HG03520 (cell line): ENCODE data around the gene OR4K15.
"Not testable (repeated sequence)": the region's sequence is repeated elsewhere in the genome, so short reads cannot be mapped to it uniquely, and the experiment has no call there.

Experiments
- ATAC-seq: cut with Tn5 transposase; IDR thresholded peaks from one replicate; pipeline ENCODE4 v1.9.1; 2021; ENCODE audit warnings: mild to moderate bottlenecking, moderate library complexity; ENCODE audit not compliant: unreplicated experiment

Gene OR4K15

GRCh38 chr14:19975291-19975690 is at the start of gene OR4K15:
TSS of gene OR4K15 (plus strand) at chr14:19975591. CDS start at chr14:19975591, 0 bp downstream.
- ATAC-seq = no peak

GRCh38 chr14:19930617-19931016 is 44.8 kb upstream of the OR4K15 start, which contains the start of gene OR4K1:
TSS of gene OR4K1 (plus strand) at chr14:19930917. CDS start at chr14:19935667, 4,750 bp downstream.
- ATAC-seq = no peak

- no peak for ATAC-seq
These were observed 33.7 kb upstream of the OR4K15 start for GRCh38 chr14:19941668-19942067.

GRCh38 chr14:19947413-19948090 is 27.8 kb upstream of the OR4K15 start:
- no peak for ATAC-seq

GRCh38 chr14:19949218-19949617 is 26.2 kb upstream of the OR4K15 start:
- no peak for ATAC-seq

GRCh38 chr14:19969735-19970134 is 5.7 kb upstream of the OR4K15 start:
- not testable (repeated sequence) for ATAC-seq

GRCh38 chr14:19974844-19975243 is 547 bp upstream of the OR4K15 start:
- ATAC-seq = no peak

- no peak for ATAC-seq
These were observed 18.0 kb downstream of the OR4K15 start for GRCh38 chr14:19993438-19993837.

GRCh38 chr14:20001863-20002262 is 26.5 kb downstream of the OR4K15 start, which contains the start of gene OR4Q2:
TSS of gene OR4Q2 (plus strand) at chr14:20002163.
- no peak for ATAC-seq

- ATAC-seq = no peak
These were observed 26.9 kb downstream of the OR4K15 start for GRCh38 chr14:20002319-20002718.

GRCh38 chr14:20008156-20008555 is 32.8 kb downstream of the OR4K15 start:
- no peak for ATAC-seq

GRCh38 chr14:20019257-20019865 is 44.0 kb downstream of the OR4K15 start, which contains the start of gene OR4K14:
TSS of gene OR4K14 (minus strand) at chr14:20019307. CDS start at chr14:20015193, 4,114 bp downstream.
- ATAC-seq = no peak
